ENCODE data around the gene MT3.
"Not testable (repeated sequence)": the region's sequence is repeated elsewhere in the genome, so short reads cannot be mapped to it uniquely, and the experiment has no call there.

MT3 gene

DNA sequence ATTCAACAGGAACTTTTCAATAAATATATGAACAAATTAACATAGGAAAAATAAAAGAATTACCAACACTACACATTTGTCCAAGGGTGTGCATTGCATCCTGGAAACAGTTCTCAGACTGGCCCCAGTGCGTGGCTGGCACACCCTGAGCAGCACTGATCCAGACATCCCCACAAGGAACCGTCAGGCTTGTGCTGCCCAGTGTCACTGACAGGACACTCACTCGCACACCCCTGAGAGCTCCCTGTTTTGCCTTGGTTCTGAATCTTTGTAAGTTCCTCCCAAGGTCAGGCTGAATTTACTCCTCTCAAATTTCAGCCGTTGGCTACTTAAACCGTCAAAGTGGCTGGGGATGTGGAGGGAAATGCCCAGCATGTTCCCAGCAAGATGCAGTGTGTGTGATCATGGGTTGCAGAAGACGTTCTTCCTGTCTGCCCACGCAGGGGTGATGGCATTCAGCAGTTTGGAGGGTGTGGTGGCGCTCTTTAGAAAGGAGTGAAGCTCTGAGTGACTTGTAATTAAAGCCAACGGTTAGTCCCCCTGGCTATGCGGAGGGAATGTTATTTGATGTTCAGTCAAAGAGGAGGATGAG lies 20.8 kb downstream of the MT3 start:
- peak; percentile 62 for DNase-seq

- DNase-seq: no peak
Measured at GRCh38 chr16:56610609-56611111, 21.3 kb downstream of the MT3 start.

- DNase-seq: peak; percentile 38
Measured at GRCh38 chr16:56611281-56611833, 22.0 kb downstream of the MT3 start.

GRCh38 chr16:56613706-56614105 lies 24.4 kb downstream of the MT3 start:
- DNase-seq: no peak

- no peak for DNase-seq
Measured at GRCh38 chr16:56614549-56614991, 25.2 kb downstream of the MT3 start.

GRCh38 chr16:56615353-56615752 lies 26.0 kb downstream of the MT3 start:
- DNase-seq: no peak

GRCh38 chr16:56616608-56617211 lies 27.4 kb downstream of the MT3 start:
- no peak for DNase-seq

- DNase-seq: peak; percentile 82
Measured at GRCh38 chr16:56617212-56618085, 28.1 kb downstream of the MT3 start.

DNA sequence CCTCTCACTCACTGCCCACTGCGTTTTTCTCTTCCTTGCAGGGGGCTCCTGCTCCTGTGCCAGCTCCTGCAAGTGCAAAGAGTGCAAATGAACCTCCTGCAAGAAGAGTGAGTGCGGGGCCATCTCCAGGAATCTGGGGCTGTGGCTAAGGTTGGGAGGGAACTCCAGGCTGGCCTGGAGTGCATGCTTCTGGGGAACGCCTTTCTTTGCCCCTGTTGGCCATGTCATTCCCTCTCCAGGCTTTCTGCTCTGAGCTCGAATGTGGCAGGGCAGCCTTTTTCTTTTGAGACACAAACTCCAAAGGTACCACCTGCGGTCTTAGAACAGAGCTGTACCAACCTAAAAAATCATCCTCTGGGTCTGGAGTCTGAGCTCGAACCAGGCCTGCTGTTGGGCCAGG lies 28.8 kb downstream of the MT3 start:
- no peak for DNase-seq

DNA sequence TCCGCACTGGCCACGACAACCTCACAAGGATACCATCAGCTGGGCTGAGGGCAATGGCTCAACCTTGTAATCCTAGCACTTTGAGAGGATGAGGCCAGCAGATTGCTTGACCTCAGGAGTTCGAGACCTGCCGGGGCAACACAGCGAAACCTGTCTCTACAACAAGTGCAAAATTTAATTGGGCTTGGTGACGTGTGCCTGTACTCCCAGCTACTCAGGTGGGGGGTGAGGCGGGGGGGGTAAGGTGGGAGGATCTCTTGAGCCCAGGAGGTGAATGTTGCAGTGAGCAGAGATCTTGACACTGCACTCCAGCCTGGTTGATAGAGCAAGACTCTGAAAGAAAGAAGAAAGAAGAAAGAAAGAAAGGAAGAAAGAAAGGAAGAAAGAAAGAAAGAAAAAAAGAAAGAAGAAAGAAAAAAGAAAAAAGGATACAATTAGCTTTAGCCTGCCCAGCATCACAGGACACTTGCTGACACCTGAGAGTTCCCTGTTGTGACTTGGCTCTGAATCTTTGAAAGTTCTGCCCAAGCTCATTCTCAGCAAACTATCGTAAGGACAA lies 31.1 kb downstream of the MT3 start:
- DNase-seq: no peak

- not testable (repeated sequence) for DNase-seq
Measured at GRCh38 chr16:56621665-56622445, 32.5 kb downstream of the MT3 start.

- not testable (repeated sequence) for DNase-seq
Measured at GRCh38 chr16:56623184-56623583, 33.9 kb downstream of the MT3 start.

DNA sequence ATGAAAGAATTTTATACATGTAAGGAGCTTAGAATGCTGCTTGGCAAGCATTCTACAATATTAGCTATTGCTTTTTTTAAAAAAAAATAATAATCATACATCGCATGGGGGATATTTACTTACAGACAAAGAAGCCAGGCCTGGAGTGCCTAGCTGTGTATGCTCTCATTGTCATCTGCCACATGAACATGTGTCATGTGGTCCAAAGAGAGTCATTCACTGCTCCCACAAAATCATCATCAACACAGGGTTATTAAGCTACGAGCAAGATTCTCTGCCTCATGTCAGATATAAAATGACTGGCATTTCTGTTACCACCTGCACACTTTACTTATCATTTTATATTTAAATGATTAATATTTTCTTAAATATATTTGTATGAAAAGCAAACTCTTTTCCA lies 34.3 kb downstream of the MT3 start:
- no peak for DNase-seq

DNA sequence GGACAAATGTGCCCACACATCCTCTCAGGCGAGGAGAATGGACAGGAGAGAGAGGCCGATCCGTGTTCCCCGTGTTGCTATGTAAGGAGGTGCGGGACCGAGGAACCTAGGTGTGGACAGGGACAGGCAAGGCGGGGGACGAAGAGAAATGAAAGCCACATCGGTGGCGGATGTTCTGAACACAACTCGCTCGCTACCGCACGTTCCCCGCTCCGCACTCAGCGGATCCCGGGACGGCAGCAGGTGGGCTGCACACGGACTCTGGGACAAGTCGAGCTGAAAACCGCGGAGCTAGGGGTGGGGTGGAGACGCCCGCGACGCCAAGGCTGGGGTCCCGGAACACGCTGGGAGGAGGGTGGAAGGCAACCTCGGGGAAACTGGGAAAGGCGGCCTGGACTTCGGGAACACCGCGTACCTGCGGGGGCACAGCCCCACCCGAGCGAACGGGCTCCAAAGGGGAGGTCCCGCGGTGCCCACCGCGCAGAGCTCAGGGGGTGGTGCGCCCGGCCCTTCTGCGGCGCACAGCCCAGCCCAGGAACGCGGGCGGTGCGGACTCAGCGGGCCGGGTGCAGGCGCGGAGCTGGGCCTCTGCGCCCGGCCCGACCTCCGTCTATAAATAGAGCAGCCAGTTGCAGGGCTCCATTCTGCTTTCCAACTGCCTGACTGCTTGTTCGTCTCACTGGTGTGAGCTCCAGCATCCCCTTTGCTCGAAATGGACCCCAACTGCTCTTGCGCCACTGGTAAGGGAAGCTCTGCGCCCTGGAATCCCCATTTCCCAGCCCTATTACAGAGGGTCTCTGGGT lies 36.0 kb downstream of the MT3 start, which contains the start of gene MT1E:
Gene MT1E, plus strand, starts transcription at position 642 of the 803 bp plus-strand sequence. Its CDS starts 71 bp downstream, at position 713.
- DNase-seq: peak; percentile 79

DNA sequence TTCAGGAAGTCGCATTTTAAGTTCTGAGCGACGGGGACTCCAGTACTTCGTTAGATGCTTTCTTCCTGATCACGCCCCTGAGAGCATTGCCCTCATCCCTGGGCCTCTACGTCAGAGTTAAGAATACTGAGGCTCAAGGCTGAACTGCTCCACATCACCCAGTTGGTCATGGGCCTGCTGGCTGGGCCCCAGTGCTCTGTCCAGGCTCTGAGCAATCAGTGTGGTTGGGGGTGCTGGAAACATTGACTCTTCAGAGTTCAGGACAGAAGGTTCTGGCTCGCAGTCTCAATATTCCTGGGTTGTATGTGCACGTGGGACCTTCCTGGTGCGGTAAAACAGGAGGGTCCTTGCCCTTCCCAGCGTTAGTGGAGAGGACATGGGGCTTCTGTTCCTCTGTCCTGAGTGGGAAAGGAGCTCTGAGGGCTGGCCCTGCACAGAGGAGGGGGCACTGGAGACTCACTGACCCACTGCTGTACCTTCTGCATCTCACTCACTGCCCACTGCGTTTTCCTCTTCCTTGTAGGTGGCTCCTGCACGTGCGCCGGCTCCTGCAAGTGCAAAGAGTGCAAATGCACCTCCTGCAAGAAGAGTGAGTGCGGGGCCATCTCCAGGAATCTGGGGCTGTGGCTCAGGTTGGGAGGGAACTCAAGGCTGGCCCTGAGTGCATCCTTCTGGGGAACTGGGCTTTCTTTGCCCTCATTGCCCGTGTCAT lies 36.8 kb downstream of the MT3 start:
- peak; percentile 68 for DNase-seq

GRCh38 chr16:56626685-56627084 lies 37.4 kb downstream of the MT3 start:
- no peak for DNase-seq

- DNase-seq: no peak
Measured at GRCh38 chr16:56628486-56629350, 39.4 kb downstream of the MT3 start.

- no peak for DNase-seq
Measured at GRCh38 chr16:56629531-56629930, 40.2 kb downstream of the MT3 start.

DNA sequence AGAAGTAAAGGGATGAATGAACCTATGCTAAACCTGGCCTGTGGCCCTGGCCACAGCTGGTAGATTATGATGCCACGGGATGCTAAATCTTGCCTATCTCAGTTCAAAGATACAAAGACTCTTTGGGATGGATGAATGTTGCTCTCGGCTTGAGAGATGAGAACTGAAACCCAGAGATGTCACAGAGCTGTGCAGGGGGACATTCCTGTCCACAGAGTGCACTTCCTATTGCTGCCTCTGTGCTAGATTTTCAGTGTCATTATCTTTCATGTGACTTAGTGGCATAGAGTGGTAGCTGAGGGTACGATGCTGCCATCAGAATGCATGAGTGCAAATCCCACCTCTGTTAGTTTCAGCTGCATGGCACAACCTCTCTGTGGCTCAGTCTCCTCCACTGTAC lies 40.8 kb downstream of the MT3 start:
- DNase-seq: no peak

Data from femur (tissue), 1 donor.